ENCODE measurements around the gene ST7. TPM values are rescaled to one million over a fixed set of nuclear protein-coding genes. Genes with fewer than 3 reads are reported as not detected.

The ST7 gene
- total RNA-seq, 1 experiment from 2014 or later: 12.4 TPM

DNA sequence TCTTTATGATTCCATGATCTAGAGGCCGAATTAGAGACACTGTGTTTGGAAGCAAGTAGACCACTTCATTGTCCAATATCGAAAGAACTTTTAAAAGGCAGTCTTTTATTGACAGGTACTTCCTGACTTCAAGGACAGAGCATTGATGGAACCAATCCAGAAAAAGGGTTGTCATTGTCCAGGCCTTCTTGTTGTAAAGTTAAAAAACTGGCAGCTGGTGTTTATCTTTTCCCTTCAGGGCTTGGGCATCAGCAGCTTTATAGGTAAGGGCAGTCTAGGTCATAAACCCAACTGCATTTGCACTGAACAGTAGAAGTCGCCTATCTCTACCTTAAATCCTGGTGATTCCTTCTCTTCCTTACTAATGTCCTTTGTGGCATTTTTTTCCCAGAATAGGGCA is 95.6 kb downstream of the ST7 start:
- DNase-seq (ENCODE audit: low spot score): no peak
- ATAC-seq: no peak
- Mint-ChIP-seq H3K4me1 (peaks cover 2% of the 10 kb centered on the region; the same call in 1 of the 2 replicates), H3K36me3 (no peaks in the 10 kb centered on the region), H3K4me3 (no peak overlapping the region), H3K27ac (no peak overlapping the region), H3K27me3 (ENCODE audit: low read depth) (no peaks in the 10 kb centered on the region), H3K9me3 (peaks cover 8% of the 10 kb centered on the region; the same call in 1 of the 2 replicates)
- TF ChIP-seq TP53 (CRISPR knock-in tag; IDR thresholded peaks at IDR 0.05): no peak
- CTCF ChIA-PET: no interaction called here
- POLR2A ChIA-PET: no interaction called here

DNA sequence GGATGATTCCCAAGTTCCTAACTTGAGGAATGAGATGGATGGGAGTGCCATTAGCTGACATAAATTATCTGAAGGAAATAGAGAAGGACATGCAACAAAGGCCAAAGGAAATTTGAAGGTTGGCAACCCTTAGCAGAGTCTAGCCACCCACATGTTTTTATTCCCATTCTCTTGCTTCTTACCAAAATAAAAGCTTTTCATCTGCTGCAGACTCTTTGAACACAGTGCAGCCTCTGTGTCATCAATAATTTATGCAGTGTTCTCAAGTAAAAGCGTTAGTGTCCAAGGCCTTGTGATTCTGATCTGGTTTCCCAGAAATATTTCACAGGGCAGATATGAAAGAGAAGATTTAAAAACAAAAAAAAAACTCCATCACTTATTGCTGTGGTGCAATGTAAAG is 98.5 kb downstream of the ST7 start:
- Mint-ChIP-seq H3K27ac (no peak overlapping the region), H3K4me1 (no peaks in the 10 kb centered on the region; the same call in 1 of the 2 replicates), H3K9me3 (peaks cover 8% of the 10 kb centered on the region; the same call in 1 of the 2 replicates), H3K4me3 (no peak overlapping the region), H3K36me3 (no peaks in the 10 kb centered on the region), H3K27me3 (ENCODE audit: low read depth) (no peaks in the 10 kb centered on the region)
- ATAC-seq (no peak), DNase-seq (ENCODE audit: low spot score) (no peak)
- CTCF ChIA-PET: no interaction called here
- TF ChIP-seq TCF7 (CRISPR knock-in tag; IDR thresholded peaks at IDR 0.05; ENCODE audit: low read depth) (no peak), OVOL2 (CRISPR knock-in tag; IDR thresholded peaks at IDR 0.05; ENCODE audit: borderline replicate concordance) (no peak), AFF4 (CRISPR knock-in tag; IDR thresholded peaks at IDR 0.05; ENCODE audit: borderline replicate concordance) (no peak), TEAD4 (CRISPR knock-in tag; IDR thresholded peaks at IDR 0.05) (no peak), ZNF423 (CRISPR knock-in tag; IDR thresholded peaks at IDR 0.05) (no peak), SMAD3 (CRISPR knock-in tag; IDR thresholded peaks at IDR 0.05; ENCODE audit: borderline replicate concordance) (no peak), MYBL2 (CRISPR knock-in tag; IDR thresholded peaks at IDR 0.05) (no peak), CREM (CRISPR knock-in tag; IDR thresholded peaks at IDR 0.05) (no peak), NFYB (CRISPR knock-in tag; conservative IDR thresholded peaks at IDR 0.05; ENCODE audit: low read depth) (no peak), ZNF671 (CRISPR knock-in tag; IDR thresholded peaks at IDR 0.05) (no peak), HMGA2 (CRISPR knock-in tag; IDR thresholded peaks at IDR 0.05) (no peak), TEAD1 (CRISPR knock-in tag; IDR thresholded peaks at IDR 0.05) (no peak), ARID4B (CRISPR knock-in tag; IDR thresholded peaks at IDR 0.05; ENCODE audit: borderline replicate concordance) (no peak)
- TF ChIP-seq, protein P1, sequence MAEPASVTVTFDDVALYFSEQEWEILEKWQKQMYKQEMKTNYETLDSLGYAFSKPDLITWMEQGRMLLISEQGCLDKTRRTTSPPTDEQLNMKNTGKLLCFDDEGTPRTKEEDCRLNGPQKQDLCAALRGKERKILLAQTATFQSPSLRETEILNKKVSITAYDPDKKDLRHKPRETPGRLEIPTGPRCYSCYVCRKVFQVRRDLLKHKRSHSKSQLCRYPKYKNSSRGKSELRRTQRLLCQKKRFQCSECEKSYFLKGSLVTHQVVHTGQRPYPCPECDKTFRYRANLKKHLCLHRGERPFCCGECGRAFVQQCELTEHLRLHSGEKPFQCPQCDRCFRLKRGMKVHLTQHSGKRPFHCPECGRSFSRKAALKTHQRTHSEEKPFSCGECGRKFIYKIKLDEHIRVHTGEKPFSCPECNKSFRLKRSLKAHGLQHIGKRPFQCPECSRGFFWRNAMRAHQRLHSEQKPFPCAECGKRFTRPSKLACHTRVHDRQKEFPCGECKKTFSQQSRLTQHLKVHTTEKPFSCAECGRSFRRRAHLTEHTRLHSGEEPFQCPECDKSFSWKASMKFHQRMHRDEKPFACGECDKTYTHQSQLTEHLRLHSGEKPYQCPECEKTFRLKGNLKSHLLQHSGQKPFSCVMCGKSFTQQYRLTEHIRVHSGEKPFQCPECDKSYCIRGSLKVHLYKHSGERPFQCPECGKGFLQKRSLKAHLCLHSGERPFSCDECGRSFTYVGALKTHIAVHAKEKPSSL (CRISPR knock-in tag; conservative IDR thresholded peaks at IDR 0.05): no peak
- POLR2A ChIA-PET: no interaction called here

Measured in WTC11 (cell line).